ENCODE measurements around the gene CAMTA1.

Gene CAMTA1

GRCh38 chr1:7250597-7251453, 465.6 kb downstream of the CAMTA1 start:
- DNase-seq, result no peak

GRCh38 chr1:7251454-7251800, 466.2 kb downstream of the CAMTA1 start:
- no peak for DNase-seq

GRCh38 chr1:7252411-7253117, 467.3 kb downstream of the CAMTA1 start:
- DNase-seq, result no peak

GRCh38 chr1:7253118-7253480, 467.8 kb downstream of the CAMTA1 start:
- DNase-seq, result no peak

- no peak for DNase-seq
These were observed 468.8 kb downstream of the CAMTA1 start for GRCh38 chr1:7253988-7254587.

GRCh38 chr1:7255303-7256058, 470.2 kb downstream of the CAMTA1 start:
- no peak for DNase-seq

- no peak for DNase-seq
These were observed 471.3 kb downstream of the CAMTA1 start for GRCh38 chr1:7256526-7256925.

- no peak for DNase-seq
These were observed 472.0 kb downstream of the CAMTA1 start for GRCh38 chr1:7257225-7257624.

GRCh38 chr1:7258589-7259135, 473.4 kb downstream of the CAMTA1 start:
- DNase-seq, result no peak

- no peak for DNase-seq
These were observed 474.7 kb downstream of the CAMTA1 start for GRCh38 chr1:7259955-7260354.

- no peak for DNase-seq
These were observed 476.2 kb downstream of the CAMTA1 start for GRCh38 chr1:7261490-7261889.

- DNase-seq, result no peak
These were observed 477.4 kb downstream of the CAMTA1 start for GRCh38 chr1:7262611-7263010.

GRCh38 chr1:7263021-7263960, 478.0 kb downstream of the CAMTA1 start:
- no peak for DNase-seq

- no peak for DNase-seq
These were observed 478.8 kb downstream of the CAMTA1 start for GRCh38 chr1:7264101-7264500.

GRCh38 chr1:7265771-7266371, 480.6 kb downstream of the CAMTA1 start:
- DNase-seq, result peak; percentile 58

- DNase-seq, result no peak
These were observed 481.3 kb downstream of the CAMTA1 start for GRCh38 chr1:7266561-7266960.

GRCh38 chr1:7267493-7267892, 482.2 kb downstream of the CAMTA1 start:
- peak; percentile 40 for DNase-seq

GRCh38 chr1:7268983-7269382, 483.7 kb downstream of the CAMTA1 start:
- DNase-seq, result no peak

- no peak for DNase-seq
These were observed 484.3 kb downstream of the CAMTA1 start for GRCh38 chr1:7269525-7269924.

GRCh38 chr1:7274256-7274655, 489.0 kb downstream of the CAMTA1 start:
- DNase-seq, result no peak

- no peak for DNase-seq
These were observed 492.8 kb downstream of the CAMTA1 start for GRCh38 chr1:7278045-7278444.
